LNCaP clone FGC (cell line): Measurements from ENCODE around the gene CAMK2D.

ENCODE experiments used
- DNase-seq: peaks from one replicate; pipeline ENCODE4 v3.0.0-alpha.2; 2011; ENCODE audit warnings: low read depth
- H3K4me3 ChIP-seq: 2 replicates; pipeline ENCODE4 v1.5.1; 2011; ENCODE audit warnings: mild to moderate bottlenecking, low read depth, low read length, control low read depth
- TF ChIP-seq, protein P1 (sequence below): IDR thresholded peaks from 2 replicates; pipeline ENCODE4 v1.5.1; 2012; ENCODE audit warnings: mild to moderate bottlenecking; ENCODE audit not compliant: control insufficient read depth, insufficient read depth; ENCODE audit errors: extremely low read depth

Gene CAMK2D

DNA sequence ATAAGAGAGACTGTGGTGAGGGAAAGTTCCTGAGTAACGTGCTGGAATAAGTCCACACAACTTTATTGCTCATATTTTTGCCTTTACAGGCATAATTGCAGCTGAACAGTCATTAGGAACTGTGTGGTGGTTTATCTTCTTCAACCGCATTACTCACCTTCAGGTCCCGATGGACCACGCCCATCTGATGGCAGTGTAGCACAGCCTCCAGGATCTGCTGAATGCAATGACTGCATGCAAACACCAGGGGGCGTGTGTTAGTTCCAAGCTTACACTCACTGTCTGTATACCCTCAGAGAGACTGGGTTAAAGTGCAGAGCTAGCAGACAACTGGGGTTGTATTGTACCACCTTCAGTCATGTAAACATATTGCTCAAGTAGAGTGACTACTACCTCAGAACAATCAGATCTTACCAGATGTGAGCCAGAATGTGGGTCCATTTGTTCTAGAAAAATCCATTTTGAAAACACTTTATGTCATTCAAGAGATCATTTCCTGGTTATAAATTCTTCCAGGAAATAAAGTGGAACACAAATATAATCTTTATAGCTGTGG lies 214.0 kb downstream of the CAMK2D start:
- peak; percentile 83 for DNase-seq
- no peak overlapping the region for H3K4me3 ChIP-seq
- TF ChIP-seq, protein P1, sequence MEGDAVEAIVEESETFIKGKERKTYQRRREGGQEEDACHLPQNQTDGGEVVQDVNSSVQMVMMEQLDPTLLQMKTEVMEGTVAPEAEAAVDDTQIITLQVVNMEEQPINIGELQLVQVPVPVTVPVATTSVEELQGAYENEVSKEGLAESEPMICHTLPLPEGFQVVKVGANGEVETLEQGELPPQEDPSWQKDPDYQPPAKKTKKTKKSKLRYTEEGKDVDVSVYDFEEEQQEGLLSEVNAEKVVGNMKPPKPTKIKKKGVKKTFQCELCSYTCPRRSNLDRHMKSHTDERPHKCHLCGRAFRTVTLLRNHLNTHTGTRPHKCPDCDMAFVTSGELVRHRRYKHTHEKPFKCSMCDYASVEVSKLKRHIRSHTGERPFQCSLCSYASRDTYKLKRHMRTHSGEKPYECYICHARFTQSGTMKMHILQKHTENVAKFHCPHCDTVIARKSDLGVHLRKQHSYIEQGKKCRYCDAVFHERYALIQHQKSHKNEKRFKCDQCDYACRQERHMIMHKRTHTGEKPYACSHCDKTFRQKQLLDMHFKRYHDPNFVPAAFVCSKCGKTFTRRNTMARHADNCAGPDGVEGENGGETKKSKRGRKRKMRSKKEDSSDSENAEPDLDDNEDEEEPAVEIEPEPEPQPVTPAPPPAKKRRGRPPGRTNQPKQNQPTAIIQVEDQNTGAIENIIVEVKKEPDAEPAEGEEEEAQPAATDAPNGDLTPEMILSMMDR = peak; percentile 95

DNA sequence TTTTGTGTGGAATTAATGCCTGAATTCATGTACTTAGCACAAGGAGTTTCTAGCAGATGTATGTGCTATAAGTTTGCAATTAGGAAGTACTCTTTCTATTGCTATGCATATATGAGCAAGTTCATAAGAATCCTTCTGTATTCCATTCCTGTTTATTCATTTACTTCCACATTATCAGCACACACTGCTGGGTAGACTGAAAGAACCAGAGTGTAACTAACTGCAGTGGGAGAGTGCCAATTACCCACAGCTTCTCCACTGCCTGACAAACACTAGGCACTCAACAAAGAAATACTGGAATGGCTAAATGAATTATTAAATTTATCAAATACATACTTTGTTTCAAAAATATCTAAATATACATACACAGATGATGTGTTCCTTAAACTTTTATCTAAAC lies 219.6 kb downstream of the CAMK2D start:
- TF ChIP-seq, protein P1 = no peak
- H3K4me3 ChIP-seq = no peak overlapping the region
- DNase-seq = no peak

DNA sequence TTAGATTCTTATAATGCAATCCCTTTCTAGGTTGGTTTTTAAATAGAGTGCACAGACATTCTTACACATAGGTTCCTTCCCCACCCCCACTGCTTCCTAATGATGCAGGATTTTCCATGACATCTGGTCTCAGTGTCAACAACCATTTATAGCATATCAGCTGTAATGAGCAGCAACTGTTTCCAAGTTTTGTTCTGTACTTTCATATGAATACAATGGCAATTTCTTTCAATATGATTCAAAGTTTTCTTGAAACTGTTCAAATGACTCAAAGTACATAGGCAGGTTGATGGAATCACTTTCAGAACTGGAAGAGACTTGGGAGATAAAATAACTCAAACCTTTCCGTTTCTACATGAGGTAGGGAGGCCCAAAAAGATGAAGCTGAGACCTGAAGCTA lies 220.7 kb downstream of the CAMK2D start:
- TF ChIP-seq, protein P1 = no peak
- DNase-seq = no peak

DNA sequence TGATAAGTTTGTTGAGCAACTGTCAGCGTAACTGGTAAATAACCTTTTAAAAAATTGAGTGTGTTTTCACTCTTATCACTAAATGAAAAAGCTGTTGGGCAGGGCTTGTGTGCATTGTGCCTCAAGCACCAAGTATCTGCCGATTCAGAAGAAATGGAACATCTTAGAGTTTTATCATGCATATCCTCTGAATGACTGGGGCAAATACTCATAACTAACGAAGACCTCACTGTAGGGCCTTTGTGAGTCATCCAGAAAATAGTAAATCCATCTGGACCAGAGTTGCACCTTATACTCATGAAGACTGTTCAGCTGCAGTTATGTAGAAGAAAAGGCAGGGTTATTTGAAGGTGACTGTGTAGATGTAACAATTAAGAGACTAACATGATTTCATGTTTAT lies 222.1 kb downstream of the CAMK2D start:
- no peak for DNase-seq
- no peak overlapping the region for H3K4me3 ChIP-seq
- TF ChIP-seq, protein P1 = no peak

More for the DNA sequence above, 220.7 kb downstream of the CAMK2D start:
- no peak overlapping the region for H3K4me3 ChIP-seq

DNA sequence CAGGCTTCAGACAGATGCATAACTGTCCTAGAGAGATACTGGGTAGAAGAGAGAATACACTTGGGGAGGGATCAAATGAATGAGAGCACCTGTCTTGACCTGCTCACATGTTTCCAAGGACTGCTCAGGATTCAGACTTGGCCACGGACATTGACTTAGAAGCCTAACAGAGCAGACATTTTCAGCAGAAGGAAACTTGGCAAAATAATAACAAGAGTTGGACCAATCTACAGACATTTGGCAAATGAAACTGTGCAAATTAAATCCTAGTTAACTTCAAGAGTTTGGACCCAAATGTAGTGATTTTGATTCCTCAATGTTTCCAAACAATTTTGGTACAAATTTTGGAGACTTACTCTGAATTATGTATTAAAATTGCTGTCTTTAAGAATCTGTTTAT lies 223.9 kb downstream of the CAMK2D start:
- no peak for DNase-seq
- no peak overlapping the region for H3K4me3 ChIP-seq
- TF ChIP-seq, protein P1 = no peak

DNA sequence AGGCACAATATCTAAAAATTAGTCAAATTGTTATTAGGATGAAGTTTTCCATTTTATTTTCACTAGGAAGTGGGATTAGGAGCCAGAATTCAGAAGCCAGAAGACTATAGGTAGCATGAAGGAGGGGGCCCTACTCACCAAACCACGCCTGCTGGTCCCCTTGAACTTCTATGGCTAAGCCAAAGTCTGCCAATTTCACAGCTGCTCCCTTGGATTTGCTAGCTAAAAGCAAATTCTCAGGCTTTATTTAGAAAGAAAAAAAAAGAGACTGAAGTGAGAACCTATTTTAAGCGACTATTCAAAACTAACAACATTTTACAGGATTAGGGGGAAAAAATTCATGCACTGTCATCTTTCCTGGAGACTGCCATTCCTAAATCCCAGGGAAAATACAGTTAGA lies 224.3 kb downstream of the CAMK2D start:
- H3K4me3 ChIP-seq = no peak overlapping the region
- TF ChIP-seq, protein P1 = no peak
- no peak for DNase-seq

DNA sequence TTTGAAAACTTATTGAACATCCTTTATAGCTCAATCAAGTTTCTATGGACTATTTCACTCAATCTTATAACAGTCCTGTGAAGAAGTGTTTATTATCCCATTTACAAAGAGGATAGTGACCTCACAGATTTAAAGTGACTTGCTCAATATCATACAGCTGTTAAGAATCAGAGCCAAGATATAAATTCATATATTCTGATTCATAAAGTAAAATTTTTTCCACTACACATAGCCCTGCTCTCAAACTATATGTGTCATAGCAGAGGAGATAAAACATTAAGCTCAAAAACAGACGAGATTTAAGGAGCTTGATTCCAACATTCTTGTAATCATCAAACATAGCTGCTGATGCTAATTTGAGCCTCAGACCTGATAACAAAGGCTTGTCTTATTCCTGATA lies 226.8 kb downstream of the CAMK2D start:
- H3K4me3 ChIP-seq = no peak overlapping the region
- no peak for DNase-seq
- TF ChIP-seq, protein P1 = no peak
